GM21825 (cell line): ENCODE results near the gene WRNIP1.

Source experiments
- ATAC-seq: cut with Tn5 transposase; IDR thresholded peaks from one replicate; pipeline ENCODE4 v1.9.1; 2021; ENCODE audit warnings: mild to moderate bottlenecking, moderate library complexity; ENCODE audit not compliant: unreplicated experiment

The WRNIP1 gene

DNA sequence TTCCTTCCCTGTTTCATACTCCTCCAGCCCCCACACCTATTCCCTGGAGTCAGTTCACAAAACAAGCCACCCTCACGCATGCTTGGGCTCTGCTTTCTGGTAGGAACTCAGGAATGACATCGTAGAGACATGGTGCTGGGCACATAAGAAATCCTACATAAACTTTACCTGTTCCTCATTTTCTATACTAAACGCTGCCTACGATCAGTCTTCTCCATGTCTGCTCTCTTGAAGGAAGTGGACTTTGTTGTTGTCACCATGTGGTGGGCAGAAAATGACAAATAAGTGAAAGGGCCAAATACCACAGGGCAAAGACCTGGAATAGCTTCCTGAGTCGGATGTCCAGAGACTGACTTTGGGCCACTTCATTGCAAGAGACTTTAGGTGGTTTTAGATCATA lies 24.6 kb upstream of the WRNIP1 start:
- ATAC-seq: no peak

DNA sequence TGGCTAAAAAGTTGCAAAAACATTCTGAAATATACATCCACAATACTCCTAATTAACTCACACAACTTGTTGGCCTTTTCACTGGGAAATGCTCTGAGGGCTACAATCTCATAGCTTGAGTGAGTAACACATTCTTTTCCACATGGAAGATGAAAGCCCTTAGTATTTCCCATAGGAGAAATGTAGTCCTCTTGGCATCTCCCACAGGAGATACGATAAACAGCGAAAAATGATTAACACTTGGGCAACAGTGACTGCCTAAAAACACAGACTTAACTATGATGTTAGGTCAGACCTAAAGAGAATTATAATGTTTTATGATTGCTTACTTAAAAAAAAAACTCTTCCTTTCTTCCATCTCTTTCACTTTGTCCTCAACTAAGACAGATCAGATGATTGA lies 23.4 kb upstream of the WRNIP1 start:
- no peak for ATAC-seq

DNA sequence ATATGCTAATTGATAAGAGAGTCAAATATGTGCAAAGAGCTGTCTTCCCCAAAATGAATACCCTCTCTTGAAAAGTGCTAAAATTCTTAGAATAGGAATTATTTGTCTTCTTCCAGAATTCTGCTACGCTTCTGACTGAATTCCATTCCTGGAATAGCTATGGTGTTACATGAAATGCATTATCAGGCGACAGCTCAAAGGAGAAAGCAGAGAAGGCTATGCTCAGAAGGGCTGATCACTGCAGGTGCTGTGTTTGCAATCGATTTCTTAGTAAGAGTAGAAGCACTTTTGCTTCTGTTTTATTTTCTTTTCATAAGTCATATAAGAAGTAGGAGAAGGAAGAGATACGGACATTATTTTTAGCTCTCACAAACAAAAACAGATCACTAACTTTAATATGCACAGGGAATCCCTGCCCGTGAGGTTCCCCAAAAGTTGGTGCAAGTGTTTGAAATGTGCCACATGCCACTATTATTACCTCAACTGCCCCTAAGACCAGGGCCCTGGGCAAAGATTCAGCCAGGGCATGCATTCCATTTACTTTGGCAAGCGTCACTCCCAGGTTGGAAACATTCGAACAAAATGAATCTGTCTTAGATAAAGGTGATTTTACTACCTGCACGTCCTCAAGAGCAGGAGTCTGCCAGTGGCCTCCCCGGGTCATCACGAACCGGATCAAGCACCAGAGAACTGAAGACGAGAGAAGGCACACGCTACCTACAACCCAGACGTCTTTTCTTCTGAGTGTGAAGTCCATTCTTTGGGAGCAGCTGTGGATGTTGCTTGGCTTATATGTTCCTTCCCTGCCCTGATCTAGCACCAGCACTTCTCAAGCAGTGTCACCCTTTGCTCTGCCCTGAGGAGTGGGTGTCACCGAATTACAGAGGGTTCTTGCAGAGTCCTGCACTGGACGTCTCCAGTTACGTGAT lies 21.6 kb upstream of the WRNIP1 start:
- no peak for ATAC-seq

DNA sequence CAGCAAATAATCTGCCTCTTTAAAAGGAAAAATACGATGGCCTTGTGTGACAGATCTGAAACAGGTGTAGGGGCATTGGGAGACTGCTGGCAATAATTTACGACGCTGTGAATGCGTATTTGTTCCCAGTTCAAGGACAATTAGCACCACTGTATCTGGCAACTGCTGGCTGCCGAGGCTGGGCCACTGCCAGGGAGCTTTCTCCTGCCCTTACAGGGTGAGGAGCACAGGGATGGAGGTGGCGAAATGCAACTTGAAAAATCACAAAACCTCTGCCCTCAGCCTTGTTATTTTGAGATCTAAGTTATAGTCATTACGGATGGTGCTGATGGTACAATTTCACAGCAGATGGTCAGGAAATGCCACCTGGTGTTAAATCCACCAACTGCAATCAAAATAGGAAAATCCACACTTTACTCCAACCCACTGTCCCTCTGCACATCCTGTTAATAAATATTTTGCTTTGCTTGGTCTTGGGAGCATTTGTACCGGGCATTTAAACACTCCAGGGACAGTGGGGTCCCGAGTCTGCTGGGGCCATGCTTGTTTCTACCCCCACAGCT lies 20.9 kb upstream of the WRNIP1 start:
- no peak for ATAC-seq

DNA sequence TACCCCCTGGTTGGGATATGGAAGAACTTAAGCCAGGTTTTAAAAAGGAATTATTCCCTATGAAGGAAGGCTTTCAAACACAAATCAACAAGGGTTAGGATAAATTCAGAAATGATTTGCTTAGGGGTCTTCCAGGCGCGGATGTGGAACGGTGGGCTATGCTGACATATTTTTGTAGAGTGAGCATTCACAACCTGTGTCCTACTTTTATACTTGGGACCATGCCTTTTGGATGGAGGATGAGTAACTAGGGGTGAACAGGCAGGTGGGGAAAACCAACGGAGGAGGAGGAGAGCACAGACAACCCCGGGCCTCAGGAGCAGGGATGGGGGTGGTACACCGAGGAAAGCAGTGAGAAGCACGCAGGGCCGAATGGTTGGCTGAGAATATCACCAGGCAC lies 20.4 kb upstream of the WRNIP1 start:
- ATAC-seq: no peak

DNA sequence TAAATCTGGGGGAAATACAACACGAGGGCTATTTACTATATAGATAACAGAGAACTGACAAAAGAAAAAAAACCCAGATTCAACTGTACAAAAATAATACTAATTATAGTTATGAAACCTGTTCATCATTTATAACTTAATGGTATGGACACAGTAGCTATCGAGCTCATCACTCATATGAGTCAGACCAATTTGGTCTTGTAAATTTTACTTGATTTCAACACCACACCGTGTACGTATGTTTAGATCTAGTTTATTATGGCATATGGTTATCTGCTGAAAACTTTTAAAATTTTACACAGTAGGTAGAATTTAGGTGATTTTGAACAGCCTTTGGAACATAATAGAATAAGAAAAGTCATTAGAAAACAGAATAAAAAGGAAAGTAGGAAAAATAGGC lies 19.9 kb upstream of the WRNIP1 start:
- no peak for ATAC-seq

DNA sequence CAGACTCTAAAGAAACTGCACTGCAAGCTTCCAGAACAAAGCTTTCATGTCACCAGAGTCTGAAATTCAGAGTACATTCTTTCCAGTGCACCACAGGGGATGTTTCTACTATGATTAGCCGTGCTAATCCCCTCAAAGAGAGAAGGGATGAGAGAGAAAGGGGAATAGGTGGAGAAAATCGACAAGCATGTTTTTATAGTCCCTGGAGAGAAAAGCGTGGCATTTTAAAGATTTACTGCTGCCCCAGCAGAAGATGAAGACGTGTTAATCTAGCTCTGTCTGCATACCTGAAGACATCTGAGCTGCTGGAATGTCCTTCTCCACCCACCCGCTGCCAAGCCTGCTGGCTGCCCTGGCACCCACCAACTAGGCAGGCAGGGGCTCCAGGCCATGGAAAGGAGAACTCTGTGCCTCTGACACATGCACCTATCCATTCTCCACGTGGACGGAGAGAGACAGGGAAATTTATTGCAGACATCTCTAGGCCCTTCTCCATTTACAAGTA lies 18.6 kb upstream of the WRNIP1 start:
- no peak for ATAC-seq

DNA sequence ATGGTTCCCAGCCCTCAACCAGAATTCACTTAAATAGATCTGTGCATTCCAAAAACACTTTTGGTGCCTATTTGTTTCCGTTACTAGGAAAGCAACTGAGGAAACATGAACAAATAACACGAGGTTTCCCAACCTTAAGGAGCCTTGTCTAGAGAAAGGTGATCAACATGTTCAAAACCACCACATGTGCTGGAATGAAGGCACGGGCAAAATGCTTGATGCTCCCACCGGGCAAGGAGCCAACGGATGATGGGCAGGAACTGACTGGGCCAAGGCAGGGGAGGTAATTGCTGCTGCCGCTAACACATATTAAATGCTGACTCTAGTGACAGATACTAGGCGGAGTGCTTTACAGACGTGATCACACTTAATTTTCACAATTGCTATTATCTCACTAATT lies 17.0 kb upstream of the WRNIP1 start:
- no peak for ATAC-seq

DNA sequence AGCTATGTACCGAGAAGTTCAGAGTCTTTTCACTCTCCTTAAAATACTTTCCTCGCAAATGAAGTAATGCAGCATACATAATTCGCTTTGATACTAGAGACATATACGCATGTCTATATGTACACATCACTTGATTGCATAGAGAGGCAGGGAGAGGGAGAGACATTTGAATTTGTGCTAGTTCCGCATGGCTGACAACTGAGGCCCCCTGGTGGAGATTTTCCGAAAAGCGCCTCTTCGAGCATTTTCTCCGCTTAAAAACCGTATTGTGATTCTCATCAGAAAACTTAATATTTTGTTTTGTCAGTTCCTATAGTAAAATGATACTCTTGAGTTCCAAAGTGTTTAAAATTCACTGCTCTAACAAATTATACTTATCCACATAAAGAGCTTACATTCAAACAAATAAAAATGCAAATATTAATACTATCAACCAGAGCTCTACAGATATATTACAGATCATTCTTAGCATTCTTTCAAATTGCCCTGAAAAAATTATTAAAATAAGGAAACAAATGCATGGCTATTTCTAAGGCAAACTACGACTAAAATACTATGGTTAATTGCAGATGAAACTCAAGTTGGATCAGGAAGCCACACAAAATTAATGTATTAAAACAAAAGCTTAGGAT lies 15.1 kb upstream of the WRNIP1 start:
- no peak for ATAC-seq

DNA sequence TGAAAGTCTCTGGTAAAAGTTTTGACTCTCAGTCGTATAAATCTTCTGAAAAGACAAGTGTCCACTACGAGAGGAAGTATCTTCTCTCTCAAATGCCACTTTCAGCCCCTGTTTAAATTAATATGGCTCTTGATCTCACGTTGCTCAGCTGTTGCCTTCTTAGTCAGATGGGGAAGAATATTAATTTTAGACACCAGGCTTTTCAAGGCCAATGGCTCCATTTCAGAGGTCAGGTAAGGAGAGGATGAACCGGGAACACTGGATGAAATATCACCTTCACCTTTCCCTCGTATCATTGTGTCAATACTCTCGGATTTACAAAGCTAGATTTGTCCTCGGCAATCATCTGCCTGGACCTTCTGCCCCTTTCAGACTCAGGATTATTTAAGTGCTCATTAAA lies 14.4 kb upstream of the WRNIP1 start, which contains the start of gene MYLK4:
TSS of gene MYLK4 (minus strand) at position 91 of the 400 bp plus-strand sequence. CDS start 1,628 bp downstream, outside the sequence.
- no peak for ATAC-seq

DNA sequence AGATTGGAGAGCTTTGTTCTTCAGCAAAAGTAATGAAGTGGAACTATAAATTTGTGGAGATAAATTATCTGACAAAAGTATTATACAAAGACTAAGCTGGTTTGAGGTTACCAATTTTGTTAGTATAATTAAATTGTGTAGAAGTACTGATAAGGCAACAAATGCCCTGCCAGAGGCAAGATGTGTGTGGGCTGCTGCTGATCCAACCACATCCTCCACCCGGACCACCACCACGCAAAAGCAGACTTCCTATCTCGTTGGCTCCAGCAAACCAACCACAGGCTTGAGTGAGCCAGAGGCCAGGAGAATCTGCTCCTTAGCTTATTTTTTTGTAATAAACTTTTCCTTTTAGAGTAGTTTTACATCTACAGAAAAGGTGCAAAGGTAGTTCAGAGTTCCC lies 13.3 kb upstream of the WRNIP1 start:
- ATAC-seq: no peak

DNA sequence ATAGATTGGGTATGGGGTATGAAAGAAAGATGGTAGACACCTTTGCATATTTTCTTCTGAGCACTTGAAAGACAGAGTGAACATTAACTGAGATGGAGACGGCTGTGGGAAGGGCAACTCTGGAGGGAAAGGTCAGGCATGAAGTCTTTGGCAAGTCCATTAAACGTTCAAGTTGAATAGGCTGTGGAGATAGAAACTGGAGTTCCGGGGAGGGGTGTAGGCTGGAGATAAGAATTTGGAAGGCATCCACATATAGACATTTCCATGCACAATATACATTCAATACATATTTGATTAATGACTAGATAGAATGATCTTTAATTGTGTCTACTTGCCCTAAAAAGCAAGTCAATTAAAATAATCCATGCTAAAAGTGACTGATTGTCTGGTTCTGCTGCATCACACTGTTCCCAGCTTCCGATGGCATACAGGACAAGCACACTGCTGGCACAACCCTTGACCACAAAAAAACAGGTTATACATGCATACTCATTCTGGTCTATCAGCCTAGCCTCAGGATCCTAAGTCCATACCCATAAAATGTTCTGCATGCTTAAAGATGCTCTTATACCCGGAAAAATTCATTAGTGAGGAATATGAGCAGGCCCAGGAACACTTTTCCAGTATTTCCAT lies 12.6 kb upstream of the WRNIP1 start:
- no peak for ATAC-seq

DNA sequence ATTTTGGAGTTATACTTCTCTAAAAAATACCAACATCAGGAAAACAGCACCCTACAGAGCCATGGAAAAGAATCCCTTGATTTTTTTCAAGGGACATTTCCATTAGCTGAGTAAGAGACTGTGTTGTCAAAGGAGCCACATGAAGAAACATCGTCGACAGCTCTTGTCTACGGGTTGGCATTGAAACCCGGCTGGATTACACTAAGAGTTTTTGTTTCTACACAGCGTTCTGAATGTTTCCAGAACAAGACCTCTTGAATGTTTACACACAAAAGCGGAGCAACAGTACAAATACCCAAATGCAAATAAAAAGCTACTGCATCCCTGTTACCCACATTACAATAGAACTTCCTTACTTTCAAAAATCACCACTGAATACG lies 12.1 kb upstream of the WRNIP1 start:
- ATAC-seq: no peak

DNA sequence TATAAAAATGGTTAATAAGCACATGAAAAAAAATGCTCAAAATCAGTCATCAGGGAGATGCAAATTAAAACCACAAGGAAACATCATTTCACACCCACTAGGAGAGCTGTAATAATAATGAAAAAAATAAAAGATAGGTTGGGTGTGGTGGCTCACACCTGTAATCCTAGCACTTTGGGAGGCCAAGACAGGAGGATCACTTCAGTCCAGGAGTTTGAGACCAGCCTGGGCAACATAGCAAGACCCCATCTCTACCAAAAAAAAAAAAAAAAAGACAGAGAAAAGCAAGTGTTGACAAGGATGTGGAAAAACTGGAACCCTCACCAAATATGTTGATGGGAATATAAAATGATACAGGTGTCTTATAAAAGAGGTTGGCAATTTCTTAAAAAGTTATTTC lies 11.4 kb upstream of the WRNIP1 start:
- ATAC-seq: no peak

DNA sequence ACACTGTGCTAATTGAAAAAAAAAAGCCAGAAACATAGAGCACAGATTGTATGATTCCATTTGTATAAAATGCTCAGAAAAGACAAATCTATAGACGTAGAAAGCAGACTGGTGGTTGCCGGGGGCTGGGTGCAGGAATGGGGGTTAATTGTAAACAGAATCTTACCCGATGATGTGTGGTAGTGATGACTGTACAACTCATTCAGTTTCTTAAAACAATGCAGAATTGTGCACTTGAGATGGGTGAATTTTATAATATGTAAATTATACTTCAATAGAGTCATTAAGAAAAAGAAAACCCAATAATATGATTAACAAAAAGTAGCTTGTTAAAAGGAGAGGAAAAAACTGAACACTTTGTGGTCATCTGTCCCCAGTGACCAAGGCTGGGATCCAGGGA lies 10.8 kb upstream of the WRNIP1 start:
- ATAC-seq: no peak

DNA sequence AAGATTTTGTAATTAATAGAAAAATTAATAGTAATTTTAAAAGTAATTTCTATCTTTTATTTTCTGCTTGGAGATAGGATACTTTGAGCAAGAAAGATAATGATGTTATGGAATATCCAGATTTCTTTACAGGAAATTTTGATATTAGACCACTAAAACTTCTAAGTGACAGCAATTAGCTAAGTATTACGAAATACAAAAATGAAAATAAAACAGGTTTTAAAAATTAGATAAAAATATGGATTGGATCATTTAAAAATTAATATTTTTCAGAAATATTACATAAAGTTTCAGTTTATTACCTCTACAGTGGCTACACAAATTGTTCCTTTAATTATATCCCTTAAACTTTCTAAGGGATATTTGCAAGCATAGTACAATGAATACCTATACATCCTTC lies 10.3 kb upstream of the WRNIP1 start:
- ATAC-seq: no peak

DNA sequence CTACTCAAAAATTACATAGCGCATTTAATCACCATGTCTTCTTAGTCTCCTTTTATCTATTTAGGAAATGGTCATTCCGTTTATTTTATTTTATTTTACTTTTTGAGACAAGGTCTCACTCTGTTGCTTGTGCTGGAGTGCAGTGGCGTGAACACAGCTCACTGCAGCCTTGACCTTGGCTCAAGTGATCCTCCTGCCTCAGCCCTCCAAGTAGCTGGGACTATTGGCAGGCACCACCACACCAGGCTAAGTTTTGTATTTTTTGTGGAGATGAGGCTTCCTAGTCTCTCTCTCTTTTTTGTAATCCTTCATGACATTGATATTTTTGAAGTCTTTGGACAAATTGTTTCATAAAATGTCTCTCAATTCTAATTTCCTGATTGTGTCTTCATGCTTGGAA lies 9.7 kb upstream of the WRNIP1 start:
- ATAC-seq: no peak

DNA sequence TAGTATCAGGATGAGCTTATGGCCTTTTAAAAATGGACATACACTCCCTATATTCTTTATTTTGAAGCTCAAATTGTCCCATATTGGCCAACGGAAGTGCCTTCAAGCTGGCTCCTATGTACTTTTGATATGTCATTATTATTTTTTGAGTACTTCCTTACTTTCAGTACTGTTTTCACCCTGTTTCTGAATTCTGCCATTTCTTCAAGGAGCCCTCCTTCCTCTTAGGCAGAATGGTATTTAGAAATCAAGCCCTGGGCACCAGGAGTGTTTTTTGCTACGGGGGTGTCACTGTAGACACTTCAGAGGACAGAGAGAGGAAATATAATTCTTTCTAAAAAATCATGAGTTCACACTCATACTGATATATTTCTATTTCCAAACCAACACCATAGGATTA lies 9.0 kb upstream of the WRNIP1 start:
- ATAC-seq: no peak

DNA sequence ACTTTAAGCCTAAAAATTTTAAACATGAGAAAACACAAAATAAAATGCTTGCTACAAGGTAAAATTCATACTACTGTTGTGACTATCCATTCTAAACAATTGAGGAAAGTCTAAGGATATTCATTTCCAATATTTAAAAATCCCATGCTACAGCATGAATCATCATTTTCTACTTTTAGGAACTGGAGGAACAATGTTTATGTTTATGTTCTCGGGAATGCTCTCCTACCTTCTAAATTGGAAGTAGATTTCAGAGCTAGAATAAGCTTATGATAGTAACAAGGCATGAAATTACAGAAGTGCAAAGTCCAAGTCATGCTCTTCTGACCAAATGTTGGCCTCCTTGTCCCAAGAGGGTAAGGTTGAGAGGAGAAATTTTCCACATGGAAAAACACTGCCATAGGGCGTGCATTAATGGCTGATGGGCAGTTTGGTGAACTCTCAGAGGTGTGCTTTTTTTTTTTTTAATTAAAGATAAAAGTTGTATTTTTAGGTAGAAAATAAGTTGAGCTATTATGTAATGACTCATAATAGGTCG lies 8.4 kb upstream of the WRNIP1 start:
- no peak for ATAC-seq

DNA sequence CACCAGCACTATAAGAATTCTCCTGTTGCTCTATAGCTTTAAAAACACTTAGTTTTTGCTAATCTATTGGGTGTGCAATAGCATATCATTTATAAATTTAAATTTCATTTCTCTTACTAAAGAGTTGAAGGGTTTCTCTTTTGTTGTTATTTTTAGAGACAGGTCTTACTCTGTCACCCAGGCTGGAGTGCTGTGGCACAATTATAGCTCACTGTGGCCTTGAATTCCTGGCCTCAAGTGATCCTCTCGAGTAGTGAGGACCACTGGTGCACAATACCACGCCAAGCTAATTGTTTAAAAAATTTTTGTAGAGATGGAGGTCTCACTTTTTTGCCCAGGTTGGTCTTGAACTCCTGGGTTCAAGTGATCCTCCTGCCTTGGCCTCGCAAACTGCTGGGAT lies 6.2 kb upstream of the WRNIP1 start:
- ATAC-seq: no peak
